ENCODE results near the gene FZD1.

The FZD1 gene

GRCh38 chr7:91313113-91313512 is 48.9 kb downstream of the FZD1 start:
- no peaks in the 10 kb centered on the region for H3K36me3 ChIP-seq (ENCODE audit: control insufficient read depth in 2 of 2, insufficient read depth in 2 of 2, low read length in 2 of 2)
- no peak overlapping the region for H3K9ac ChIP-seq (ENCODE audit: low read depth in 1 of 2, low read length in 2 of 2)
- no peak overlapping the region for H3K27ac ChIP-seq (ENCODE audit: low read depth in 2 of 2, low read length in 2 of 2)
- H3K4me1 ChIP-seq (ENCODE audit: control insufficient read depth in 2 of 2, insufficient read depth in 2 of 2, low read length in 2 of 2): no peaks in the 10 kb centered on the region
- no peak overlapping the region for H3K4me3 ChIP-seq (ENCODE audit: low read length in 2 of 2)
- H3K9me3 ChIP-seq (ENCODE audit: control insufficient read depth in 2 of 2, low read length in 2 of 2): no peaks in the 10 kb centered on the region
- no peaks in the 10 kb centered on the region for H3K27me3 ChIP-seq (ENCODE audit: control insufficient read depth in 2 of 2, insufficient read depth in 2 of 2, low read length in 2 of 2)

- no peaks in the 10 kb centered on the region for H3K36me3 ChIP-seq (ENCODE audit: control insufficient read depth in 2 of 2, insufficient read depth in 2 of 2, low read length in 2 of 2)
Observed at GRCh38 chr7:91314591-91315323, 50.5 kb downstream of the FZD1 start.

GRCh38 chr7:91316426-91316825 is 52.2 kb downstream of the FZD1 start:
- H3K27me3 ChIP-seq (ENCODE audit: control insufficient read depth in 2 of 2, insufficient read depth in 2 of 2, low read length in 2 of 2): no peaks in the 10 kb centered on the region
- no peaks in the 10 kb centered on the region for H3K9me3 ChIP-seq (ENCODE audit: control insufficient read depth in 2 of 2, low read length in 2 of 2)
- no peak overlapping the region for H3K4me3 ChIP-seq (ENCODE audit: low read length in 2 of 2)
- no peak overlapping the region for H3K27ac ChIP-seq (ENCODE audit: low read depth in 2 of 2, low read length in 2 of 2)
- H3K36me3 ChIP-seq (ENCODE audit: control insufficient read depth in 2 of 2, insufficient read depth in 2 of 2, low read length in 2 of 2): no peaks in the 10 kb centered on the region
- H3K9ac ChIP-seq (ENCODE audit: low read depth in 1 of 2, low read length in 2 of 2): no peak overlapping the region
- no peaks in the 10 kb centered on the region for H3K4me1 ChIP-seq (ENCODE audit: control insufficient read depth in 2 of 2, insufficient read depth in 2 of 2, low read length in 2 of 2)

More at GRCh38 chr7:91314591-91315323, 50.5 kb downstream of the FZD1 start:
- no peak overlapping the region for H3K27ac ChIP-seq (ENCODE audit: low read depth in 2 of 2, low read length in 2 of 2)
- H3K4me1 ChIP-seq (ENCODE audit: control insufficient read depth in 2 of 2, insufficient read depth in 2 of 2, low read length in 2 of 2): no peaks in the 10 kb centered on the region
- H3K9me3 ChIP-seq (ENCODE audit: control insufficient read depth in 2 of 2, low read length in 2 of 2): no peaks in the 10 kb centered on the region
- H3K4me3 ChIP-seq (ENCODE audit: low read length in 2 of 2): no peak overlapping the region
- no peaks in the 10 kb centered on the region for H3K27me3 ChIP-seq (ENCODE audit: control insufficient read depth in 2 of 2, insufficient read depth in 2 of 2, low read length in 2 of 2)
- no peak overlapping the region for H3K9ac ChIP-seq (ENCODE audit: low read depth in 1 of 2, low read length in 2 of 2)

GRCh38 chr7:91319351-91319750 is 55.1 kb downstream of the FZD1 start:
- no peak overlapping the region for H3K4me3 ChIP-seq (ENCODE audit: low read length in 2 of 2)
- no peak overlapping the region for H3K27ac ChIP-seq (ENCODE audit: low read depth in 2 of 2, low read length in 2 of 2)
- no peaks in the 10 kb centered on the region for H3K4me1 ChIP-seq (ENCODE audit: control insufficient read depth in 2 of 2, insufficient read depth in 2 of 2, low read length in 2 of 2)
- no peaks in the 10 kb centered on the region for H3K9me3 ChIP-seq (ENCODE audit: control insufficient read depth in 2 of 2, low read length in 2 of 2)
- H3K27me3 ChIP-seq (ENCODE audit: control insufficient read depth in 2 of 2, insufficient read depth in 2 of 2, low read length in 2 of 2): no peaks in the 10 kb centered on the region
- H3K9ac ChIP-seq (ENCODE audit: low read depth in 1 of 2, low read length in 2 of 2): no peak overlapping the region
- H3K36me3 ChIP-seq (ENCODE audit: control insufficient read depth in 2 of 2, insufficient read depth in 2 of 2, low read length in 2 of 2): no peaks in the 10 kb centered on the region

- no peaks in the 10 kb centered on the region for H3K9me3 ChIP-seq (ENCODE audit: control insufficient read depth in 2 of 2, low read length in 2 of 2)
- H3K4me3 ChIP-seq (ENCODE audit: low read length in 2 of 2): no peak overlapping the region
- no peak overlapping the region for H3K27ac ChIP-seq (ENCODE audit: low read depth in 2 of 2, low read length in 2 of 2)
- H3K9ac ChIP-seq (ENCODE audit: low read depth in 1 of 2, low read length in 2 of 2): no peak overlapping the region
- H3K4me1 ChIP-seq (ENCODE audit: control insufficient read depth in 2 of 2, insufficient read depth in 2 of 2, low read length in 2 of 2): no peaks in the 10 kb centered on the region
- no peaks in the 10 kb centered on the region for H3K27me3 ChIP-seq (ENCODE audit: control insufficient read depth in 2 of 2, insufficient read depth in 2 of 2, low read length in 2 of 2)
- no peaks in the 10 kb centered on the region for H3K36me3 ChIP-seq (ENCODE audit: control insufficient read depth in 2 of 2, insufficient read depth in 2 of 2, low read length in 2 of 2)
Observed at GRCh38 chr7:91320366-91321078, 56.3 kb downstream of the FZD1 start.
